22Rv1 (cell line): ENCODE measurements around the gene PRSS8.

Source experiments
- H3K27ac ChIP-seq: fragments of 450-650 bp; 2 replicates; pipeline ENCODE4 v1.5.1; 2017
- ZFX ChIP-seq: fragments of 450-650 bp; IDR thresholded peaks from 2 replicates; pipeline ENCODE4 v1.6.1; 2017; ENCODE audit warnings: antibody characterized with exemption, borderline replicate concordance
- TF ChIP-seq, protein P1 (sequence below): fragments of 450-650 bp; IDR thresholded peaks from 2 replicates; pipeline ENCODE4 v1.5.1; 2017; ENCODE audit warnings: mild to moderate bottlenecking

The PRSS8 gene

DNA sequence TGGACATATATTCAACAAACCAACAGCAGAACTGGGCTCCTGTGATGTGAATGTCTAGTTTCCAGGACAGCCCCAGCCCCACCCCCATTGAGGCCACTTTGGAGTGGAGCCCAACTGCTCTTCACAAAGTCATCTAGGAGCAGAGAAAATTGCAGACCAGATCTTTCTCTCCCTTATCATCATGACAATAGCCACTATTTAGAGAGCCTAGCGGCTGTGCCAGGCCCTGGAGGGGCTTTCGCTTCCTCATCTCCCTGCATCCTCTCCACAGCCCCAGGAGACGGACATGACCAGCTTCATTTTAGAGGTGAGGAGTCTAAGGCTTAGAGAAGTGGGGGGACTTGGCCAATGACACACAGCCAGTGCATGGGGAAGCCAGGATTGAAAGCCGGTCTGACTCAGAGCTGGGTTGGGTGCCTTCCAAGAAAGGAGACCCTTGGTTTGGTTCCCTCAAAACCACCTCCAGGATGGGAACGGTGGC, 1.4 kb downstream of the PRSS8 start:
- no peak overlapping the region; the same call in 1 of the 2 replicates for H3K27ac ChIP-seq
- no peak for TF ChIP-seq ZFX
- TF ChIP-seq, protein P1, sequence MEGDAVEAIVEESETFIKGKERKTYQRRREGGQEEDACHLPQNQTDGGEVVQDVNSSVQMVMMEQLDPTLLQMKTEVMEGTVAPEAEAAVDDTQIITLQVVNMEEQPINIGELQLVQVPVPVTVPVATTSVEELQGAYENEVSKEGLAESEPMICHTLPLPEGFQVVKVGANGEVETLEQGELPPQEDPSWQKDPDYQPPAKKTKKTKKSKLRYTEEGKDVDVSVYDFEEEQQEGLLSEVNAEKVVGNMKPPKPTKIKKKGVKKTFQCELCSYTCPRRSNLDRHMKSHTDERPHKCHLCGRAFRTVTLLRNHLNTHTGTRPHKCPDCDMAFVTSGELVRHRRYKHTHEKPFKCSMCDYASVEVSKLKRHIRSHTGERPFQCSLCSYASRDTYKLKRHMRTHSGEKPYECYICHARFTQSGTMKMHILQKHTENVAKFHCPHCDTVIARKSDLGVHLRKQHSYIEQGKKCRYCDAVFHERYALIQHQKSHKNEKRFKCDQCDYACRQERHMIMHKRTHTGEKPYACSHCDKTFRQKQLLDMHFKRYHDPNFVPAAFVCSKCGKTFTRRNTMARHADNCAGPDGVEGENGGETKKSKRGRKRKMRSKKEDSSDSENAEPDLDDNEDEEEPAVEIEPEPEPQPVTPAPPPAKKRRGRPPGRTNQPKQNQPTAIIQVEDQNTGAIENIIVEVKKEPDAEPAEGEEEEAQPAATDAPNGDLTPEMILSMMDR = no peak

DNA sequence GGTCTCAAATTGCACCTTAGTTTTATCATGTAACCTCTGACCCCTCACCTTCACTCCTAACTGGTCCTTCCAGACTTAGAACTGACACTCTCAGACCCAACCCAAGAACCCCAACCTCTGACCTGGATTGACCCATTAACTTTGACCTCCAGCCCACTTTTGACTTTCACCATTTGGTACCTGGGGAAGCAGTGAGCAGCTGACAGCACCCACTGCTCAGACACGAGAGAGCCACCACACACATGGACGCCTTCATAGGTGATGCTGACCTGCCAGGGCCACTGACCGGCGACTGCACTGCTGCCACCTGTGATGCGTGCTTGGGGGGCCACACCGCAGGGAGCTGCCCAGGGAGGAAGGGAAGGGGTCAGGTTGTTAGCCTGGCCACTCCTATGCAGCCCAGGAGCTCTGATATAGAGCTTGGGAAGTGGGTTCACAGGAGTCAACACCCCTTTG, 2.5 kb downstream of the PRSS8 start:
- no peak for TF ChIP-seq ZFX
- TF ChIP-seq, protein P1 = no peak
- no peak overlapping the region for H3K27ac ChIP-seq

DNA sequence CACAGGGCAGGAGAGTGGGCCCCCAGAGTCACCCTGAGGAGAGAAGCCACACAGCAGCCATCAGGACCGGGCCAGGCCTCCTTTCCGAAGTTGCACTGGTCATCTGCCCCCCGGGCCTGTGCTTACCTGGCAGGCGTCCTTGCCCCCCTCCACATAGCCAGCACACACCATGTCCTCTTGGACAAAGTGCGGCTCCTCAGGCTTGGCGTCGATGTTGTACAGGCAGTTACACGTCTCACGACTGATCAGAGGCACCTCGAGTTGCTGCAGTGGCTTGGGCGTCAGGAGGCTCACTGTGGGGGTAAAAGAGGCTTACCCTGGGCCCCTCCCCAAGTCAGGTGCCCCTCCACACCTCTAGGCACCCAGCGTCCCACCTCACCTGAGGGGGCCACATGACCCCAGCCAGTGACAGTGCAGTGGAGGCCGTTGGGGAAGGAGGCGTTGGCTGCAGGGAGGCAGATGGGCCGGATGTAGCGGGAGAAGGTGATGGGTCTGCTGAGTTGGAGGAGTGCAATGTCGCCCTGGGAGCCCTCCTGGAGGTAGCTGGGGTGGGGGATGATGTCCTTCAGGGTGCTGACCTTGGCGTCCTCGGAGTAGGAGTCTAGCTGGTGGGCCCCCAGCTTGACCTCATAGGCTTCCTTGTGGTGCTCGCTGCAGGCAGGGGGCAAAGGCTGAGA, 3.1 kb downstream of the PRSS8 start:
- peak overlapping the region; percentile 72 for H3K27ac ChIP-seq
- TF ChIP-seq, protein P1 = no peak
- no peak for TF ChIP-seq ZFX

DNA sequence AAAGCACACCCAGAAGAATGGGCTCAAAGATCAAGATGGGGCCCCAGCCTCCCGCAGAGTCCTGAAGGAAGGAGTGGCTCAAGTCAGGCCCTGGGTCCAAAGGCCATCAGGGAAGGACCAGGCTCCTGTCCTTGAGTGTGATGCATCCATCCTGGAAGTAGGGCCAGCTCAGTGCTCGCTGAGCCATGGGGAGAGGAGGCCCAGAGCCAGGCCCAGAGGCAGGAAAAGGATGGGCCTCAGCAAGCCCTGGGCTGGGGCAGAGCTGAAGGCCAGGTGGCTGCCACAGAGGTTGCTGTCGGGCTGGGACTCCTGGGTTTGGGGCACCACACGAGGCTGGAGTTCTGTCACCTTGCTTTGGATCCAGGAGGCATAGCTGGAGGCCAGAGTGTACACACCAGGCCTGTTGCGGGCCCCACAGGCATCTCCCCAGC, 3.7 kb downstream of the PRSS8 start:
- peak overlapping the region; percentile 72 for H3K27ac ChIP-seq
- TF ChIP-seq ZFX = no peak
- TF ChIP-seq, protein P1 = no peak

DNA sequence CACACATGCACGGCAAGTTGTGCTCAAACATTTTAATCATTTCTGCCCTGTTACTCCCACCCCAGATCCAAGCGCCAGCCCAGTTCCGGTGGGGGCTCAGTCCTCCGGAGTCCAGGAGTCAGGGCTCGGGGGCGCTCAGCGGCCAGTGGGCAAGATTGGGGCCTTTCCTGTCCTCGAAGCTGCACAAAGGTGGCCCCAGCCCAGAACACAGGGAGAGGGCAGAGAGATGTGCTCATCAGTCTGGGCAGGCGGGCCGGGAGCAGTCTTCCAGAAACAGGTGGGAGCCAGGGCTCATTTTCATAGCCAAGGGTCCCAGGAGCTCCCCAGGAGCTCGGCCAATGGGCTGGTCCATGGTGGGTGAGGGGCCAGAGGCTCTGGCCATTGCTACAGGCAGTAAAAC, 4.1 kb downstream of the PRSS8 start:
- TF ChIP-seq, protein P1 = no peak
- no peak for TF ChIP-seq ZFX
- H3K27ac ChIP-seq = peak overlapping the region; percentile 72

DNA sequence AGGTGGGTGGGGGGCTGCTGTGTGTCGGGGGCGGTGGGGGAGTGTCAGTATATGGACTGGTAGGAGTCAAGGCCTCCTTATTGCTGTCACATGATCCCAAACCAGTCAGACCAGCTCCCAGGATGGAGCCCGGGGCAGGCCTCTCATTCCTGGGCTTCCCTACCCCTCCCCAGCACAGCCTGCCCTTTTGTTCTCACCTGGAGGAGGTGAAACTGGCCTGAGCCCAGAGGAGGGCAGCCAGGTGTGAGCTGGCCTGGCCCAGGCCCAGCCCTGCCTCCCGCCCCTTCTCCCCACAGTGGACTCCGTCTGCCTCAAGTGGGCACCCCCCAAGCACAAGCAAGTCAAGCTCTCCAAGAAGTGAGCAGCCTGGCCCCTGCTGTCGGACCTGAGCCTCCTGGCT, 4.6 kb downstream of the PRSS8 start:
- peak overlapping the region; percentile 72 for H3K27ac ChIP-seq
- no peak for TF ChIP-seq ZFX
- TF ChIP-seq, protein P1 = no peak

DNA sequence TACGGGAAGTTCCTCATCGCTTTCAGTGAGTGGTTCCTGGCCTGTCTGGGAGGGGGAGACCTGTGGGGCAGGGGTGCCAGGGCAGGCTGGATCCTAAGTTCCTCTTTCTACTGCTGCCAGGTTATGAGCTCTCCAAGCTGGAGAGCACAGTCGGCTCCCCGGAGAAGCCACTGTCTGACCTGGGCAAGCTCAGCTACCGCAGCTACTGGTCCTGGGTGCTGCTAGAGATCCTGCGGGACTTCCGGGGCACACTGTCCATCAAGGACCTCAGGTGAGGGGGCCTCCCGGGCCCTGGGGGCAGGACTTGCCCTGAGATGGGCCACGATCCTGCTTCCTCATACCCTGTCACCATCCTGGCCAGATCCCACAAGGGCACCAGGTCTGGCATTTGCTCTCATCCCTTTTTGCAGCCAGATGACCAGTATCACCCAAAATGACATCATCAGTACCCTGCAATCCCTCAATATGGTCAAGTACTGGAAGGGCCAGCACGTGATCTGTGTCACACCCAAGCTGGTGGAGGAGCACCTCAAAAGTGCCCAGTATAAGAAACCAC, 5.1 kb downstream of the PRSS8 start:
- TF ChIP-seq, protein P1 = no peak
- no peak for TF ChIP-seq ZFX
- peak overlapping the region; percentile 72 for H3K27ac ChIP-seq
